GM21723 (cell line): ENCODE data around the gene UAP1.
"Not testable (repeated sequence)": the region's sequence is repeated elsewhere in the genome, so short reads cannot be mapped to it uniquely, and the experiment has no call there.

Source experiments
- ATAC-seq: cut with Tn5 transposase; IDR thresholded peaks from one replicate; pipeline ENCODE4 v1.9.1; 2021; ENCODE audit warnings: mild to moderate bottlenecking, moderate library complexity; ENCODE audit not compliant: unreplicated experiment

Gene UAP1

DNA sequence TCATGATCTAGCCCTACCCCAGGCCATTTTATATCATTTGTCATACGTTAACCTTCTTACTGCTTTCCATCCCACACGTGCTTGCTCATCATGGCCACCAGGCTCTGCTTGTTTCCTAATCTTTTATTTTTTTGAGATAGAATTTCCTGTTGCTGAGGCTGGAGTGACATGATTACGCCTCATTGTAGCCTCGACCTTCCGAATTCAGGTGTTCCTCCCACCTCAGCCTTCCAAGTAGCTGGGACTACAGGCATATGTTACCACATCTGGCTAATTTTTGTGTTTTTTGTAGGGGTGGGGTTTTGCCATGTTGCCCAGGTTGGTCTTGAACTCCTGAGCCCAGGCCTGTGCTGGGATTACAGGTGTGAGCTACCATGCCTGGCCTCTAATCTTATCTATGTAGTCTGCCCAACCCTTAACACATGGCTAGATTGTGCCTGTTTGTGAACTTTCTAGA is 3.3 kb downstream of the UAP1 start:
- ATAC-seq: no peak

DNA sequence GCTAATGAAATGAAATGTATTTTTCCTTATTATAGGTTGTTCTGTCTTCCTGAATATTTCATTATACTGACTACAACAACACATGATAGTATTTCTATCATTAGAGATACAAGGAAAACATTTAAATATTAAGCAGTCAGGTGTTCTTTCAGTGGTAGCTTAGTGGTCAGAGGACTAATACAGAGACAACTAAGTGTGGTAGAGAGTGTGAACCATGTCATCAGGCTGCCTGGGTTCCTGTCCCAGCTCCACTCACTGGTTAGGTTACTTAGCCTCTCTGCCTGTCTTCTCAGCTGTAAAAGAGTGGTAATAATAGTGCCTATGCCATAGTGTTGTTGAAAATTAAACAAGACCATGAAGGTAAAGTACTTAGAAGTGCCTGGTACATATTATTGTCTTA is 3.9 kb downstream of the UAP1 start:
- ATAC-seq: no peak

DNA sequence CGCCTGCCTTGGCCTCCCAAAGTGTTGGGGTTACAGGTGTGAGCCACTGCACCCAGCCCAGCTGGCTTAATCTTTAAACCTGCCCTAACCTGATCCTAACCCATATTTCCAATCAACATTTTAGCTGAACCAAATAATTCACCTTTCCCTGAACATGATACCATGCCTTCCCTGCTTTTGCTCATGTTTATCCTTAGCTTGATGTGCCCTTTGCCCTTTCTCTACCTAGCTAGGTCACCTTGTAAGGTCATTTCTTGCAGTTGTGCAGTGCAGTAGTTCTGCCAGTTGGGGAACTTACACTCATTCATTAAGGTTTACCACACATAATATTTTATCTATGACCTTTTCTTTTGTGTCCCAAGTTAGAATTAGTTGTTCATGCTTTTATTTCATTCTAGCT is 5.3 kb downstream of the UAP1 start:
- ATAC-seq: no peak

DNA sequence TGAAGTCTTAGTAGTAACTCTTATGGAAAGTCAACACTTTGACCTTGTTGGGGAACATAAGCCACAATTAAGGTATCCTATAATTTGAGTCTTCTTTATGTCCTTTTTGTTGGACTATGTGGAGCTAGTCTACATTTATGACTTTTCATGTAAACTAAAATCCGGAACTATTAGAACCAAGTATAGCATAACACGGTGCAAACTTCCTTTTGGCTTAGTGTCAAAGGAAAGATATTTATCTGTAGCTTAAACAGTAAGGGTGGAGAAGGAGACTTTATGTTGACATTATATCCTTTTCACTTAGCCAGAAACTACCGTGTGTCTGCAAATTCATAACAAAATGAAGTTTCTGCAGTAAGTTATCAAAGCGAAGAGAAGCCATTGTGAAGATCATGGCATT is 7.3 kb downstream of the UAP1 start:
- ATAC-seq: no peak

- no peak for ATAC-seq
Measured at GRCh38 chr1:162570718-162571117, 9.2 kb downstream of the UAP1 start.

GRCh38 chr1:162571121-162571520 is 9.6 kb downstream of the UAP1 start:
- not testable (repeated sequence) for ATAC-seq

GRCh38 chr1:162571696-162572095 is 10.2 kb downstream of the UAP1 start:
- no peak for ATAC-seq

DNA sequence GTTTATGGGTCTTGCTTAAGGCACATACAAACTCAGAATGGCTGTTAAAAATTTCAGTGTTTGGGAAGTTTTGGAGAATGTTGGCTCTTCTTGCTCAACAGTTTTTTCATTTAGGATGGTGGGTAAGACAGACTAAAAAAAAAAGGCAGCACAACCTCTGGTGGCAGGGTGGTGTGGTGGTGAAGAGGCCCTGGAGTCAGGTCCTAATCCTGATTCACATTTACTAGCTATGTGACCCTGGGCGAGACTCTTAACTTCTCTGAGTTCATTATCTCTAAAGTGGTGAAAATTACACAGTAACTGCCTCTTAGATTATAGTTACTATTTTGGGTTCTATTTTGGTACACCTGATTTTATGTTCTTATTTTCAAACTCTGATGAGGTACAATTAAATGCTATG is 11.6 kb downstream of the UAP1 start:
- no peak for ATAC-seq

DNA sequence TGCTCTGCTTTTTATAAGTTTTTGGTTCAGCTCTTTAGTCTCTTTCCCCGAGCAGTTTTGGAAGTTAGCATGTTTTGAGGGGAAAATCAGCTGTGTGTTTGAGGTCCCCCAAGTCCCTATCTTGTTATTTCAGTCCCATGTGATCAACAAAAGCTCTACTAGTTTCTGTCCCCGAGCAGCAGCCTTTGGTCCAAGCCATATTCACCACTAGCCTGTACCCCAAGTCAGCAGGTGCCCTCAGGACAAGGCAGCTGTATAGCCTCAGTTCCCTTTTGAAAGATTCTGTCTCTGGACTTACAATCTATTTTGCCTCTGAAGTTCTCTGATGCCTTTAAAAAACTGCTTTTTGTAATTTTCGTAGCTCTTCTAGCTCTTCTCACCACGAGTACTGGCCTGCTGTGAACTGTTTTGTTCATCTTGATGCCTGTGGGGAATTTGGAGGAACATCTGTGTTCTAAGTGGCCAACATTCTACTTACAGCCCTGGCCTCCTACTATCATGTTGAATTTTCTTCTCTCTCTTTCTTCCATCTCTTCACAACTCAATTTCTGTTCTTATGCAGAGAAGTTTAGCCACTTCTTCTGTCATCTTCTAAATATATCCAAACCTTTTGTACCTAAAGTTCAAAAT is 16.7 kb downstream of the UAP1 start:
- no peak for ATAC-seq

DNA sequence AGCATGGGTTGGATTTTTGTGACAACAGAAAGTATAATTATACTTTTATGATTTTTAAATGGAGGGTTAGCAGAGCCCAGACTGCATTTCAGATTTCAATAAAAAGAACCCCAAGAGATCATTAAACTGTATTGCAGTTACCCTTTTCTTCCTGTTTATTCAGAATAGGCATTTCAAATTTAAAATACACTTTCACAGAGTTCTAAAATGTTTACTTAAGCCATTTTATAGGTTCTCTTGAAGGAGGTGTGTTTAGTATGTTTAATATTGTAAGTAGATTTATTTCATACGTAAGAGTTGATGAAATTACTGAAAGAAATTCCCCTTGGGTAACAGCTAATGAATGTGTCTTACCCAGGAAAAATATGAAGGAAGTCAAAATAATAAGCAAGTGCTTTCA is 17.4 kb downstream of the UAP1 start:
- ATAC-seq: no peak

DNA sequence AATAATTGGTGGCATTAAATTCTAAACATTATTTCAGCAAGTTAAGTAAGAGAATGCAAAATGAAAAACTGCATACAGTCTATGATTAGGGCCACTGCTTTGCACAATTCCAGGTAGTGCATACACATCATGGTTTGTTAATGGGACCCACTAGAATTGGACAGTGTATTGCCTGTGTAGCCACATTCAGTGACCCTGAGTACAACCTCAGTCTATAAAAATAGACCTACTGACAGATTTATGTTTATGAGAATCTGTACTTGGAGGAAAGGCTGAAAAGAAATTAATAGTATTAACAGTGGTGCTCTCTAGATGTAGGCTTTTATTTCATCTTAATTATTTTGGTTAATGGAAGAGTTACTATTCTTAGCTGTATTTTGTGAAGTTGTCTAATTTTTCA is 18.8 kb downstream of the UAP1 start:
- no peak for ATAC-seq

- ATAC-seq: not testable (repeated sequence)
Measured at GRCh38 chr1:162582901-162583300, 21.4 kb downstream of the UAP1 start.

- ATAC-seq: not testable (repeated sequence)
Measured at GRCh38 chr1:162585101-162585500, 23.6 kb downstream of the UAP1 start.

- no peak for ATAC-seq
Measured at GRCh38 chr1:162587347-162587746, 25.8 kb downstream of the UAP1 start.

DNA sequence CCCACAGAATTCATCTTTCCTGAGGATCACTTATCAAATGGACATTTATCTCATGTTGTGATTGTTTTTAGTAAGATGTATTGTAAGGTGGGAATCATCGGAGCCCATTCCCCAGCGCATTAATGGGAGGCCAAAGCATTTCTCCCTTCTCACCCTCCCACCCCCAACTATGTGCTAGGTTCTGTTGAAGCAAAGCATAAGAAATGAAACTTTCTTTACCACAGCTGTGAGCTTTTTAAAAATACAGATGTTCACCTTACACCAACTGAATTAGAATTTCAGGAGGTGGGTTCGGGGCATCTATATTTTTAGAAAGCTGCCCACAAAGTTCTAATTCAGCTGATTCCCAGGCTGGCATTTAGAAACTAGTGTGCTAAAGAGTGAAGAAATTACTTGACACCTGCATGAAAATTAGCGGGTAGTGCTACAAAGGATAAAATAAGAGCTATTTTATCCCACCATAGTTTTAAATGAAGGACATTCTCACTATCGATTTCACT is 26.3 kb downstream of the UAP1 start:
- ATAC-seq: no peak

DNA sequence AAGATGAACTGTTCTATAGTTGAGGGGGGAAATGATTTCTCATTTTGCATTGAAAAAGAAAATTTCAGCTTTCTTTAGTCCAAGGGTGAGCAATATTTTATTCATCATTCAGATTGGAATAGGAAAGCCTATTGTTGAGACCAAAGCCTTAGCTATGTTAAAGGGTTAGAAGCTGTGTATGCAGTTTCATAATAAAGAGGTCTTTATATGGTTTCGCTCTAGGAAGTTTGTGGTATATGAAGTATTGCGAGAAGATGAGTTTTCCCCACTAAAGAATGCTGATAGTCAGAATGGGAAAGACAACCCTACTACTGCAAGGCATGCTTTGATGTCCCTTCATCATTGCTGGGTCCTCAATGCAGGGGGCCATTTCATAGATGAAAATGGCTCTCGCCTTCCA is 28.6 kb downstream of the UAP1 start:
- no peak for ATAC-seq

- ATAC-seq: no peak
Measured at GRCh38 chr1:162590686-162591085, 29.2 kb downstream of the UAP1 start.

DNA sequence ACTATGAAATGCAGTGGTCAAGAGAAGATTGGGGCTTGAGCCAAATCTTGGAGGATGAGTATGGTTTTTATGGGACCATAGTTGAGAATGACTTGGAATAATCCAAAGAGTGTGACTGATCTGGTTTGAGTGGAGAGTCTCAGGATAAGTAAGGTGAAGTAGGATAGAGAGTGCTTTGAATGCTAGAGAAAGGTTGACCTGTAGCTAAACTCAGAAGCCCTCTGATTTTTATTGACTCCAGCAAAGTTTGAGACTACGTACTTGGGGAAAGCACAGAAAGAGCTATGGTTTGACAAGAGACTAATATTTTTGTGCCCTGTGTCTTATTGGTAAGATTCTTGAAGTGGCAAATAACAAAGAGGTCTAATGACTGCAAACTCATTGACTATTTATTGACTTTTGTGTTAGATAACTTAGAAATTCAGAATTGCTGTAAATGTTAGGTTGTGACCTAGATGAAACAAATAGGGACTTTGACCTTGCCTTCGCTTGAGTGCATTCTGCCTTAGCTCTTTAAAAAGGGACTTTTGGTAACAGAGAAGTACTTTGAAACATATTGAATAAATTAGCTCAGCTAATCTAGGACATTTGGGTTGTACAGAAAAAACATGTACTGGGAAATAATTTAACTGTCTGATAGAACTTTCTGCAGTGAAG is 35.1 kb downstream of the UAP1 start:
- no peak for ATAC-seq

- no peak for ATAC-seq
Measured at GRCh38 chr1:162599451-162599850, 37.9 kb downstream of the UAP1 start.

- ATAC-seq: not testable (repeated sequence)
Measured at GRCh38 chr1:162603117-162603516, 41.6 kb downstream of the UAP1 start.

DNA sequence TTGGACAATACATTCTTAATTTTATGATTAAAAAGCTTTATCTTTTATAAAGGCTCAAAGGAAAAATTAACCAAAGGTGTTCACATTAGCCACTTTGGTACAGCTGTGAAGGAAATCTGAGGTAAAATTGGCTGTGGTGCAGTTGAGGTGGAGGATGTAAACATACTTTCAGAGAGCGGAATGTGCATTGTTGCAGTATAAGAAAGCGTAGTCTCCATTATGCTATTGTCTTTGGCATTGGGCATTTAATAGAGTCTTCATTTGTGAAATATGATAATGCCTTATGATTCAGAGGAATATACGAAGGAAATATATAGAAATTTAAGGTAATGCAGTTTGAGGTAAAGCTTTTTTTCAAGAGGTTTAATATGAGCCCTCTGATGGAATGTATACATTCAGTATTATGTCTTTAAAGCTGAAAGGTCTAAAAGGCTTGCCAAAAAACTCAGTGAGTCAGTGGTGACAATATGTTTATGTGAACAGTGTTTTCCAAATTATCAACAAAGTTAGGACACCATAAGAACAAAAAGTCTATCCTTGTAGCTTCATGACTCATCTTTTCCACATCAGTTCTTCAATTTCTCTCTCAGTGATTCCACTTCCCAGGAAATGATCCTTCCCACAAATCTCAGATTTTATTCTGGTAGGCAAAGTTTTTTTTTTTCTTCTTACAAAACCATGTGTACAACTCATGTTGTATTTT is 43.9 kb downstream of the UAP1 start:
- no peak for ATAC-seq

DNA sequence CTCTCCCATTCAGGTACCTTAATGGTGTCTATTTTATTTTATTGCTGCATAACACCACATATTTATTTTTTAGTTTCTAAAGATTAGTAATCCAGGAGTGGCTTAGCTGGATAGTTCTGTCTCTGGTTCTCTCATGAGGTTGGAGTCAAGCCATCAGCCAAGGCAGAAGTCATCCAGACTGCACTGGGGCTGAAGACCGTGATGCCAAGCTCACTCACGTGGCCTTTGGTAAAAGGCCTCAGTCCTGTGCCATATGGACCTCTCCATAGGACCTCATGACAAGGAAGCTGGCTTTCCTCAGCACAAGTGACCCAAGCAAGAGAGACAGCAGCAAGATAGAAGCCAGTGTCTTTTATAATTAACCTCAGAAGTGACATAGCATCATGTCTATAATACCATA is 47.8 kb downstream of the UAP1 start:
- no peak for ATAC-seq
